Endothelial cell of umbilical vein (primary cell): ENCODE results near the gene FAM53B. TPM values are rescaled to one million over a fixed set of nuclear protein-coding genes. Genes with fewer than 3 reads are reported as not detected.

Experiments used
- BruUV-seq: library from RNA; stranded (reverse); fragments of 400-500 nt; replicated peaks from 2 replicates; lab custom pipeline; 2021; lab: Mats Ljungman, UMichigan
- CTCF ChIA-PET: fragments of 300-600, 350-600 bp; sonication (Branson Sonifier 250); formaldehyde crosslinking; loops from one replicate; lab custom pipeline; 2021; ENCODE audit warnings: antibody characterized with exemption, inconsistent platforms; lab: Charles Lee
- POLR2A ChIA-PET: fragments of 300-600, 350-600 bp; sonication (Branson Sonifier 250); formaldehyde crosslinking; loops from one replicate; lab custom pipeline; 2021; ENCODE audit warnings: antibody characterized with exemption, inconsistent platforms; lab: Charles Lee
- DNase-seq: peaks from one replicate; pipeline ENCODE4 v3.0.0-alpha.2; 2011; ENCODE audit warnings: low read depth, low spot score
- FAIRE-seq: peaks from 2 replicates; lab custom pipeline; 2011; peaks lifted over from hg19 to GRCh38; lab: Jason Lieb, UNC
- H2AFZ ChIP-seq: 2 replicates; pipeline ENCODE4 v1.6.0; 2012; ENCODE audit warnings: low read depth, low read length, control low read depth, inconsistent platforms
- H3K27ac ChIP-seq: 2 replicates; pipeline ENCODE4 v1.5.1; 2011; ENCODE audit warnings: low read depth, mild to moderate bottlenecking, control low read depth, low read length, moderate library complexity; ENCODE audit not compliant: insufficient read depth
- H3K27me3 ChIP-seq, 2 experiments: 2 replicates each; pipeline versions ENCODE4 v1.6.0 to v1.6.1; 2011; ENCODE audit warnings: low read length in 2 of 2, mixed read lengths in 1 of 2; ENCODE audit not compliant: control insufficient read depth in 2 of 2, insufficient read depth in 2 of 2
- H3K36me3 ChIP-seq, 2 experiments: 2 replicates in 1 of 2; 3 replicates in 1 of 2; pipeline ENCODE4 v1.5.1; 2011; ENCODE audit warnings: low read length in 2 of 2, mild to moderate bottlenecking in 1 of 2, moderate library complexity in 1 of 2; ENCODE audit not compliant: control insufficient read depth in 2 of 2, insufficient read depth in 2 of 2; ENCODE audit errors: extremely low read depth in 1 of 2
- H3K4me1 ChIP-seq: 3 replicates; pipeline ENCODE4 v1.5.1; 2011; ENCODE audit warnings: mild to moderate bottlenecking, low read length; ENCODE audit not compliant: control insufficient read depth, insufficient read depth; ENCODE audit errors: extremely low read depth
- H3K4me2 ChIP-seq: 2 replicates; pipeline ENCODE4 v1.6.1; 2011; ENCODE audit warnings: low read length, control low read depth, mixed read lengths; ENCODE audit not compliant: insufficient read depth
- H3K4me3 ChIP-seq, 3 experiments: fragments of 200-600 bp in 1 of 3; sonication (generic), shearing (Covaris generic) in 1 of 3; replicated peaks in 1 of 3; 2 replicates each; pipeline ENCODE4 v1.5.1; 2011 to 2016; ENCODE audit warnings: control low read depth in 3 of 3, low read length in 3 of 3, mild to moderate bottlenecking in 2 of 3, inconsistent platforms in 1 of 3, low read depth in 1 of 3, moderate library complexity in 1 of 3; ENCODE audit not compliant: insufficient read depth in 1 of 3
- H3K79me2 ChIP-seq: 2 replicates; pipeline ENCODE4 v1.6.0; 2012; ENCODE audit warnings: low read length, inconsistent platforms; ENCODE audit not compliant: control insufficient read depth, insufficient read depth
- H3K9ac ChIP-seq: replicated peaks from 2 replicates; pipeline ENCODE3; 2011; ENCODE audit warnings: low read length, control low read depth; ENCODE audit not compliant: insufficient read depth; ENCODE audit errors: extremely low read depth
- H3K9me1 ChIP-seq: replicated peaks from 3 replicates; pipeline ENCODE4 v1.6.0; 2011; ENCODE audit warnings: mild to moderate bottlenecking, low read length; ENCODE audit not compliant: control insufficient read depth, insufficient read depth; ENCODE audit errors: extremely low read depth
- H3K9me3 ChIP-seq: replicated peaks from 2 replicates; pipeline ENCODE4 v1.5.1; 2012; ENCODE audit warnings: low read length, inconsistent platforms; ENCODE audit not compliant: control insufficient read depth, insufficient read depth
- H4K20me1 ChIP-seq: replicated peaks from 2 replicates; pipeline ENCODE3; 2011; ENCODE audit warnings: mild to moderate bottlenecking, low read length; ENCODE audit not compliant: control insufficient read depth, insufficient read depth; ENCODE audit errors: extremely low read depth
- CTCF ChIP-seq, 2 donors: IDR thresholded peaks; 1 replicate in 1 of 2; 2 replicates in 1 of 2; pipeline ENCODE4 v1.5.1; 2011; ENCODE audit warnings: low read length in 2 of 2, mild to moderate bottlenecking in 2 of 2, moderate library complexity in 2 of 2, control low read depth in 1 of 2, inconsistent platforms in 1 of 2, low read depth in 1 of 2; ENCODE audit not compliant: insufficient read depth in 1 of 2; ENCODE audit errors: extremely low read depth in 1 of 2
- EZH2 ChIP-seq: IDR thresholded peaks from 2 replicates; pipeline ENCODE4 v1.6.1; 2012; ENCODE audit warnings: borderline replicate concordance, low read depth, mild to moderate bottlenecking, moderate library complexity, low read length, inconsistent platforms; ENCODE audit not compliant: severe bottlenecking
- FOS ChIP-seq: IDR thresholded peaks from 2 replicates; pipeline ENCODE4 v1.6.1; 2011; ENCODE audit warnings: mild to moderate bottlenecking, low read length, moderate library complexity, borderline replicate concordance; ENCODE audit not compliant: insufficient read depth
- GATA2 ChIP-seq: IDR thresholded peaks from 2 replicates; pipeline ENCODE4 v1.7.0; 2011; ENCODE audit warnings: low read depth, mild to moderate bottlenecking, moderate library complexity, mixed read lengths, low read length; ENCODE audit not compliant: insufficient read length, insufficient read depth
- JUN ChIP-seq: IDR thresholded peaks from 2 replicates; pipeline ENCODE4 v1.6.1; 2011; ENCODE audit warnings: borderline replicate concordance, low read depth; ENCODE audit not compliant: insufficient read length, insufficient read depth
- MAX ChIP-seq: IDR thresholded peaks from 2 replicates; pipeline ENCODE4 v1.6.1; 2011; ENCODE audit not compliant: insufficient read depth, insufficient read length
- MYC ChIP-seq: IDR thresholded peaks from one replicate; pipeline ENCODE4 v1.6.1; 2011; ENCODE audit warnings: mild to moderate bottlenecking, low read depth, low read length
- POLR2A ChIP-seq: IDR thresholded peaks from 2 replicates; pipeline ENCODE4 v1.6.1; 2012; ENCODE audit warnings: low read depth, mild to moderate bottlenecking, control low read depth, low read length
- POLR2AphosphoS5 ChIP-seq: IDR thresholded peaks from 2 replicates; pipeline ENCODE4 v1.6.1; 2012; ENCODE audit warnings: low read depth, mild to moderate bottlenecking, control low read depth, low read length, moderate library complexity; ENCODE audit not compliant: insufficient read depth
- dilution Hi-C: fragments of 300-500 bp; cut with MboI; formaldehyde crosslinking; loops from one replicate; pipeline ENCODE4 v1.15.0; 2019; ENCODE audit warnings: low sequenced_read_pairs; ENCODE audit not compliant: extremely low pct_ligation_motif_present
- intact Hi-C: fragments of 100-400 bp; cut with micrococcal nuclease; formaldehyde crosslinking; loops from one replicate; pipeline ENCODE4 v1.10.0; 2022
- polyA plus RNA-seq, 4 experiments: library from polyadenylated mRNA; depleted of rRNA in 3 of 4; stranded (reverse) in 3 of 4; unstranded in 1 of 4; fragments of >200 nt; gene quantifications; 2 replicates each; pipeline versions ENCODE4 v1.2.1 to v1.2.3, GENCODE V29; 2011 to 2012; ENCODE audit warnings: missing spikeins in 1 of 4
- total RNA-seq: library from RNA; stranded (reverse); gene quantifications from 2 replicates; pipeline ENCODE4 v1.2.3, GENCODE V29; 2021

Gene FAM53B
- total and polyA plus RNA-seq, 2 donors (not counting 3 experiments of a cell fraction or from before 2014, with no cell fraction given): 8.5 to 21.1 TPM

GRCh38 chr10:124596116-124596785 lies 147.9 kb downstream of the FAM53B start:
- no peaks in the 10 kb centered on the region for H3K36me3 ChIP-seq
- no peaks in the 10 kb centered on the region for H3K79me2 ChIP-seq
- no peaks in the 10 kb centered on the region for H3K4me1 ChIP-seq
- BruUV-seq: no TSS peak
- ChIA-PET CTCF (interaction anchor here (0.6 kb wide), 1 partner anchor 97 kb away, joined by 3 read pairs; no protein-coding TSS in a partner anchor), POLR2A (no interaction called here)
- H3K27ac ChIP-seq: no peak overlapping the region
- no peak overlapping the region for H3K4me2 ChIP-seq
- no peaks in the 10 kb centered on the region for H3K27me3 ChIP-seq
- H3K4me3 ChIP-seq: no peak overlapping the region
- no peaks in the 10 kb centered on the region for H3K9me1 ChIP-seq
- no peak overlapping the region for H2AFZ ChIP-seq
- DNase-seq (no peak), FAIRE-seq (no peak)
- dilution Hi-C loops (no loop called here), intact Hi-C loops (no loop called here)
- TF ChIP-seq POLR2AphosphoS5 (no peak), MYC (no peak), GATA2 (no peak), FOS (no peak), EZH2 (no peak), CTCF (IDR thresholded peaks at IDR 0.05; ENCODE audit: extremely low read depth in 1 of 2, insufficient read depth in 1 of 2, low read depth in 1 of 2, low read length in 2 of 2) (no peak), MAX (no peak), POLR2A (no peak), JUN (no peak)
- H3K9ac ChIP-seq: no peak overlapping the region
- H3K9me3 ChIP-seq: no peaks in the 10 kb centered on the region
- no peaks in the 10 kb centered on the region for H4K20me1 ChIP-seq
